GM06990 (cell line): ENCODE results near the gene NINL.
A peak's percentile ranks its signal among the peaks of the same experiment; 100 is the strongest.

Experiments used
- DNase-seq: peaks from one replicate; pipeline ENCODE4 v3.0.0-alpha.2; 2011; ENCODE audit not compliant: insufficient read length; ENCODE audit errors: extremely low read depth
- H3K27me3 ChIP-seq: replicated peaks from 2 replicates; pipeline ENCODE4 v1.6.0; 2011; ENCODE audit warnings: low read length; ENCODE audit not compliant: control insufficient read depth, insufficient read depth
- H3K36me3 ChIP-seq: 2 replicates; pipeline ENCODE4 v1.5.1; 2011; ENCODE audit warnings: low read length; ENCODE audit not compliant: control insufficient read depth, insufficient read depth
- H3K4me3 ChIP-seq: replicated peaks from 2 replicates; pipeline ENCODE4 v1.5.1; 2011; ENCODE audit warnings: low read depth, mild to moderate bottlenecking, control low read depth, low read length
- CTCF ChIP-seq: IDR thresholded peaks from 2 replicates; pipeline ENCODE4 v1.5.1; 2011; ENCODE audit warnings: low read length, control low read depth, mild to moderate bottlenecking, inconsistent platforms; ENCODE audit not compliant: insufficient read depth, poor library complexity, severe bottlenecking

NINL gene

GRCh38 chr20:25418776-25419175, 166.6 kb downstream of the NINL start:
- TF ChIP-seq CTCF: no peak
- H3K4me3 ChIP-seq: no peak overlapping the region
- DNase-seq: no peak
- H3K27me3 ChIP-seq: no peaks in the 10 kb centered on the region
- H3K36me3 ChIP-seq: peaks cover 3% of the 10 kb centered on the region

- Histone ChIP-seq H3K27me3 (no peaks in the 10 kb centered on the region), H3K36me3 (no peaks in the 10 kb centered on the region), H3K4me3 (peak overlapping the region; percentile 95)
- no peak for TF ChIP-seq CTCF
- no peak for DNase-seq
These were observed 176.4 kb downstream of the NINL start for GRCh38 chr20:25408890-25409289.

GRCh38 chr20:25408170-25408547, 177.2 kb downstream of the NINL start:
- Histone ChIP-seq H3K27me3 (no peaks in the 10 kb centered on the region), H3K4me3 (peak overlapping the region; percentile 95), H3K36me3 (no peaks in the 10 kb centered on the region)
- TF ChIP-seq CTCF: no peak
- DNase-seq: no peak

- Histone ChIP-seq H3K4me3 (peak within 1 kb of the TSS; percentile 95), H3K27me3 (no peaks in the 10 kb centered on the region), H3K36me3 (no peaks in the 10 kb centered on the region)
- TF ChIP-seq CTCF: no peak
- peak; percentile 92 for DNase-seq
These were observed 177.8 kb downstream of the NINL start, which contains the start of gene GINS1 for GRCh38 chr20:25407311-25408169. Gene GINS1 (plus strand): TSS chr20:25407673. CDS start chr20:25407821, 148 bp downstream.
